ENCODE measurements around the gene SHC3. TPM values are rescaled to one million over a fixed set of nuclear protein-coding genes. Genes with fewer than 3 reads are reported as not detected.

SHC3 gene
- total RNA-seq, 1 experiment from 2014 or later, result 1.8 TPM

GRCh38 chr9:89008055-89008743, 170.4 kb downstream of the SHC3 start:
- Mint-ChIP-seq H3K27ac (peak overlapping the region in 1 of 3 experiments; percentile 12; a peak in 1 of 7 replicates), H3K9me3 (no peaks in the 10 kb centered on the region), H3K4me3 (no peak overlapping the region), H3K36me3 (ENCODE audit: insufficient read depth in 1 of 3, low read depth in 3 of 3) (no peaks in the 10 kb centered on the region; a peak in 1 of 7 replicates), H3K27me3 (ENCODE audit: low read depth) (no peaks in the 10 kb centered on the region; the same call in 1 of the 2 replicates), H3K4me1 (peaks cover 27 to 33% of the 10 kb centered on the region in 2 experiments)
- Histone ChIP-seq H3K18ac (ENCODE audit: insufficient read length, low read depth, low read length) (no peak overlapping the region), H3T11ph (ENCODE audit: low read length) (no peak overlapping the region), H4K20me1 (ENCODE audit: control insufficient read depth, insufficient read depth, insufficient read length) (no peaks in the 10 kb centered on the region), H2BK15ac (ENCODE audit: low read depth, low read length) (no peak overlapping the region), H3K79me1 (ENCODE audit: insufficient read depth, low read depth, low read length, poor library complexity, severe bottlenecking) (no peaks in the 10 kb centered on the region), H2BK20ac (ENCODE audit: low read depth, low read length, poor library complexity, severe bottlenecking) (no peak overlapping the region), H2BK120ac (ENCODE audit: low read depth, low read length, poor library complexity, severe bottlenecking) (no peak overlapping the region), H2AK5ac (ENCODE audit: insufficient read length, low read length) (no peak overlapping the region), H3K79me2 (ENCODE audit: insufficient read depth, low read length) (no peaks in the 10 kb centered on the region), H2BK12ac (ENCODE audit: insufficient read length, low read depth, low read length) (no peak overlapping the region), H3K9me3 (ENCODE audit: control insufficient read depth, low read depth, low read length) (no peaks in the 10 kb centered on the region), H3K9ac (ENCODE audit: extremely low read depth, insufficient read length, low read length) (no peak overlapping the region), H2BK5ac (ENCODE audit: insufficient read length, low read length) (no peak overlapping the region), H3K4me1 (ENCODE audit: insufficient read depth, low read length) (no peaks in the 10 kb centered on the region), H3K14ac (ENCODE audit: insufficient read depth, low read length) (peak overlapping the region; percentile 57; the same call in 1 of the 2 replicates), H4K91ac (ENCODE audit: insufficient read length, low read depth, low read length) (no peak overlapping the region), H2AFZ (ENCODE audit: low read length) (no peak overlapping the region), H4K8ac (replicated peaks; ENCODE audit: insufficient read length, low read depth, low read length) (no peak overlapping the region), H3K4me2 (ENCODE audit: insufficient read depth, insufficient read length, low read length) (no peak overlapping the region), H3K4ac (ENCODE audit: low read depth, low read length) (no peak overlapping the region), H3K23me2 (ENCODE audit: insufficient read length, low read depth, low read length, poor library complexity, severe bottlenecking) (no peaks in the 10 kb centered on the region), H3K56ac (ENCODE audit: insufficient read length, low read depth, low read length) (no peak overlapping the region), H4K5ac (ENCODE audit: insufficient read length, low read depth, low read length) (no peak overlapping the region), H3K27me3 (ENCODE audit: insufficient read depth, low read length) (no peaks in the 10 kb centered on the region), H3K23ac (ENCODE audit: insufficient read length, low read depth, low read length) (no peak overlapping the region), H3K27ac (ENCODE audit: insufficient read length, low read depth, low read length) (no peak overlapping the region)
- TF ChIP-seq CTCF (conservative IDR thresholded peaks at IDR 0.05), result no peak
- no CpG with 5 or more reads among the region's 9 CpGs for WGBS (ENCODE audit: extremely low coverage, insufficient read length, low lambda C conversion rate)
- no peak for DNase-seq

All from H9 (cell line).